Upper lobe of right lung (tissue), 1 donor: ENCODE data around the gene CR1. TPM values are rescaled to one million over a fixed set of nuclear protein-coding genes. Genes with fewer than 3 reads are reported as not detected.
A peak's percentile ranks its signal among the peaks of the same experiment; 100 is the strongest.
"Not testable (repeated sequence)": the region's sequence is repeated elsewhere in the genome, so short reads cannot be mapped to it uniquely, and the experiment has no call there.

Experiments used
- ATAC-seq: fragments of 200-7000 bp; cut with Tn5 transposase; one replicate; pipeline ENCODE4 v1.9.1; 2020; ENCODE audit warnings: mild to moderate bottlenecking, moderate library complexity
- DNase-seq: peaks from one replicate; pipeline ENCODE4 v3.0.0-alpha.2; 2020
- H3K27ac ChIP-seq: fragments of 200-600 bp; one replicate; pipeline ENCODE4 v1.8.0; 2022
- H3K27me3 ChIP-seq: fragments of 200-600 bp; one replicate; pipeline ENCODE4 v1.8.0; 2022; ENCODE audit warnings: mild to moderate bottlenecking
- H3K36me3 ChIP-seq: fragments of 200-600 bp; one replicate; pipeline ENCODE4 v1.8.0; 2022
- H3K4me1 ChIP-seq: fragments of 200-600 bp; one replicate; pipeline ENCODE4 v1.8.0; 2022
- H3K4me3 ChIP-seq: fragments of 200-600 bp; one replicate; pipeline ENCODE4 v1.8.0; 2022; ENCODE audit warnings: mild to moderate bottlenecking
- H3K9me3 ChIP-seq: fragments of 200-600 bp; one replicate; pipeline ENCODE4 v1.8.0; 2022
- intact Hi-C: fragments of 100-400 bp; cut with DNase I; formaldehyde crosslinking; loops from one replicate; pipeline ENCODE4 v1.11.0; 2022
- total RNA-seq: library from RNA; stranded (reverse); fragmentation: NEBNext Ultra II Directional; extraction: Animal tissue kit (Norgen Biotek cat#: 25700); gene quantifications from one replicate; pipeline ENCODE4 v1.2.1, GENCODE V29; 2021
- TF ChIP-seq, protein P1 (sequence below): fragments of 200-600 bp; IDR thresholded peaks from one replicate; pipeline ENCODE4 v1.8.0; 2022; ENCODE audit warnings: antibody characterized with exemption
- donor health status: DM: no; HTN: yes; CAD: no; lungs with severe emphysema.

Gene CR1
- total RNA-seq, 1 donor from 2014 or later, result 11.4 TPM

DNA sequence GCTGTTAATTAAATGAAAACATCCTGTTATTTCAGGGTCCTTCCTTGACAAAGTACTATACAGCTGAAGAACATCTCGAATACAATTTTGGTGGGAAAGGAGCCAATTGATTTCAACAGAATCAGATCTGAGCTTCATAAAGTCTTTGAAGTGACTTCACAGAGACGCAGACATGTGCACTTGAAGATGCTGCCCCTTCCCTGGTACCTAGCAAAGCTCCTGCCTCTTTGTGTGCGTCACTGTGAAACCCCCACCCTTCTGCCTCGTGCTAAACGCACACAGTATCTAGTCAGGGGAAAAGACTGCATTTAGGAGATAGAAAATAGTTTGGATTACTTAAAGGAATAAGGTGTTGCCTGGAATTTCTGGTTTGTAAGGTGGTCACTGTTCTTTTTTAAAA, 143.4 kb downstream of the CR1 start:
- H3K9me3 ChIP-seq, H3K4me1 ChIP-seq, H3K4me3 ChIP-seq, H3K27me3 ChIP-seq, ATAC-seq, DNase-seq, H3K36me3 ChIP-seq, intact Hi-C loops, H3K27ac ChIP-seq: not testable (repeated sequence)

DNA sequence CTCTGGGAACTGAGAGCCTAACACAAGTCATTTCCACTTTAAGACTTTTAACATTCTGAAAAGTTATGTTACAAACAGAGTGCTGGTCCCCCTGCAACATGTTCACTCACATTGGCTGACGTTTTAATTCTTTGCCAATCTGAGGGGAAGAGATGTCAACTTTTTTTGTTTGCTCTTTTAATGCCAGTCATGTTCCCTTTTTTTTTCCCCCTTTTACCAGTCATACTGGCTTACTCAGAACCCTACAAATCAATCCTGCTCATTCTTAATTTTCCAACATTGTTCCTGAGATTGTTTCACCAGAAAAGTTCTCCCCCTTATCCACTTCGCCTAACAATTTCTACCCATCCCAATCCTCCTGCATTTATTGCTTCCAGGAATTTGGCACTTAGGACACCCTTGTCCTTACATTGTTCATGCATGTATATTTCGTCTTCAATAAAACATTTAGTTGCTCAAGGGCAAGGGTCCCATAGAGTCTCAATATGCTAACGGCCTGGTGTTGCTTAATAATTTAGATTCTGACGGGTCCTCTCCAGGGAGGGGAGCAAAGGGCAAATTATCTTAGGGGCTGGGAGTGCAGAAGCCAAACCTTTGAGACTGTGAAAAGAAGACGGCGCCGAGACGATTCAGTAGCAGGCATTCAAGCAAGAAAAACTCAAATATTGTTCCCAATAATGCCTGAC, 148.4 kb downstream of the CR1 start:
- Histone ChIP-seq H3K27me3 (peaks cover 4% of the 10 kb centered on the region), H3K36me3 (no peaks in the 10 kb centered on the region), H3K4me3 (peak overlapping the region; percentile 64), H3K4me1 (peaks cover 6% of the 10 kb centered on the region), H3K27ac (no peak overlapping the region), H3K9me3 (no peaks in the 10 kb centered on the region)
- no peak for ATAC-seq
- no peak for DNase-seq
- TF ChIP-seq, protein P1, sequence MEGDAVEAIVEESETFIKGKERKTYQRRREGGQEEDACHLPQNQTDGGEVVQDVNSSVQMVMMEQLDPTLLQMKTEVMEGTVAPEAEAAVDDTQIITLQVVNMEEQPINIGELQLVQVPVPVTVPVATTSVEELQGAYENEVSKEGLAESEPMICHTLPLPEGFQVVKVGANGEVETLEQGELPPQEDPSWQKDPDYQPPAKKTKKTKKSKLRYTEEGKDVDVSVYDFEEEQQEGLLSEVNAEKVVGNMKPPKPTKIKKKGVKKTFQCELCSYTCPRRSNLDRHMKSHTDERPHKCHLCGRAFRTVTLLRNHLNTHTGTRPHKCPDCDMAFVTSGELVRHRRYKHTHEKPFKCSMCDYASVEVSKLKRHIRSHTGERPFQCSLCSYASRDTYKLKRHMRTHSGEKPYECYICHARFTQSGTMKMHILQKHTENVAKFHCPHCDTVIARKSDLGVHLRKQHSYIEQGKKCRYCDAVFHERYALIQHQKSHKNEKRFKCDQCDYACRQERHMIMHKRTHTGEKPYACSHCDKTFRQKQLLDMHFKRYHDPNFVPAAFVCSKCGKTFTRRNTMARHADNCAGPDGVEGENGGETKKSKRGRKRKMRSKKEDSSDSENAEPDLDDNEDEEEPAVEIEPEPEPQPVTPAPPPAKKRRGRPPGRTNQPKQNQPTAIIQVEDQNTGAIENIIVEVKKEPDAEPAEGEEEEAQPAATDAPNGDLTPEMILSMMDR, result no peak
- intact Hi-C loops, result no loop called here

DNA sequence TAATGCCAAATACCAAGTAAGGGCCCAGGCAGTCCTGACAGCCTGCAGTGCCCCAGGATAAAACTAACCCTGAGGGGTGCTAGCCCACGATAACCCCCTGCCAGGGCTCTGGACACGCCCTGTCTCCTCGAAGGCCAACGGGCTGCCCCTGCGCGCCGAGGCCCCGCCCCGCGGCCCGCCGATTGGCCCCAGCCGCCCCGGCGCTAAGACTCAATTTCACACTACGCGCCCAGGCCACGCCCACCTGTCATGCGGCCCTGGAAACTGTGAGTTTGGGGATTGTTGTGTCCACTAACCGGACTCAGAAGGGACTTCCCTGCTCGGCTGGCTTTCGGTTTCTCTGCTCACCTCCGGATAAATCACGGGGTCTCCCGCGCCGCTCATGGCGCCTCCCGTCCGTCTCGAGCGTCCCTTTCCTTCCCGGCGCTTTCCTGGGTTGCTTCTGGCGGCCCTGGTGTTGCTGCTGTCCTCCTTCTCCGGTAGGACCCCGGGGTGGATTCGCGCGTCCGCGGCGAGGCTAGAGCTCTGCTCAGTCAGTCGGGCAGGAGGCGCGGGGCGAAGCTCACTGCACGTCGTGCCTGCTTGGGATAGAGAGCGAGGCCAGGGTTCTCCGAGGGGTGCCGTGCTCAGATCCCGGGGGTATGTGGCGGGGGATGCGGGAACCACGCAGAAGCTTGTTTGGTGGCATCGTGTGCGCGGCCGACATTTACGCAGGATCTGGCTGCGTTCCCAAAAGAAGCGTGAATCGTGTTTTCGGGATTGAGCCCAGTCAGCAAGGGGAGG, 149.1 kb downstream of the CR1 start, which contains the start of gene CR1L:
TSS of gene CR1L (plus strand) at position 282 of the 783 bp plus-strand sequence. CDS start at position 383, 101 bp downstream.
- H3K27ac ChIP-seq, result no peak within 1 kb of the TSS
- DNase-seq, result peak; percentile 91

DNA sequence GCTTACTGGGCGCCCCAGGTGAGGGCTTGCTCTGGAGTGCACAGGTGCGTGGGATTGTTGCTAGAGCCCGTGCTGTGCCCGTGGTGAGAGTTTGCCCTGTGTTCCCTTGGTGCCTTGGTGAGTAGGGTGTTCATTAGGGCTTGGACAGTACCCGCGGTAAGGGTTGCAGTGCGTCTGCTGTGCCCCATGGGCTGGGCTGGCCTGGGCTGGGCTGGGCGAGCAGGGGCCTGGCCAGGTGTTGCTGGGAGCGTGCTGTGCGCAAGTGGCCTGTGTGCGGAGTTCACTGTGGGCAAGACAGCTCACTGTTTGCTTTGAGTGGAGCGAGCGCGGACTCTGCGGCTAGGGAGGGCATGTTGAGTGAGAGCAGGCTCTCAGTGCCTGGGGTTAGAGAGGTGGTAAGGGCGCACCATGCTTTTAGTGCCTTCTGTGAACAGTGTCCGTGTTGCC, 149.7 kb downstream of the CR1 start:
- TF ChIP-seq, protein P1, result no peak
- Histone ChIP-seq H3K9me3 (no peaks in the 10 kb centered on the region), H3K4me3 (no peak overlapping the region), H3K36me3 (no peaks in the 10 kb centered on the region), H3K27ac (no peak overlapping the region), H3K4me1 (peaks cover 6% of the 10 kb centered on the region), H3K27me3 (peaks cover 4% of the 10 kb centered on the region)
- intact Hi-C loops, result no loop called here
- DNase-seq (no peak), ATAC-seq (peak; percentile 16)

More for the DNA sequence above, 149.1 kb downstream of the CR1 start, which contains the start of gene CR1L:
- Histone ChIP-seq H3K9me3 (no peaks in the 10 kb centered on the region), H3K4me1 (peaks cover 6% of the 10 kb centered on the region), H3K4me3 (peak within 1 kb of the TSS; percentile 64), H3K27me3 (peaks cover 4% of the 10 kb centered on the region), H3K36me3 (no peaks in the 10 kb centered on the region)
- peak; percentile 99 for ATAC-seq
- TF ChIP-seq, protein P1, result no peak
- intact Hi-C loops, result no loop called here

DNA sequence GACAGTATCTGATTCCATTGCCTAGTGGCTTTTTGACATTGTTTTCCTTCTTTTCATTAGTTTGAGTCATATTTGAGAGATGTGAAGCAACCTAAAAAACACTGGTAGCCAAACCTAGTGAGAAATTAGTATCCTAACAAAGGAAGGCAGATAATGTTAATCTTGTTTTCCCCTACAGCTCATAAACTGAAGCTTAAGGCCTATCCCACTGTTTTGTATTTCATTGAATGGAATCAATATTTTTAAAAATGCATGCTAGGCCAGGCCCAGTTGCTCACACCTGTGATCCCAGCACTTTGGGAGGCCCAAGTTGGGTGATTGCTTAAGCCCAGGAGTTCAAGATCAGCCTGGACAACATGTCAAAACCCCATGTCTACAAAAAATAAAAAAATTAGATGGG, 150.2 kb downstream of the CR1 start:
- no peaks in the 10 kb centered on the region for H3K36me3 ChIP-seq
- no peaks in the 10 kb centered on the region for H3K9me3 ChIP-seq
- DNase-seq (no peak), ATAC-seq (no peak)
- peaks cover 6% of the 10 kb centered on the region for H3K4me1 ChIP-seq
- intact Hi-C loops, result no loop called here
- H3K27ac ChIP-seq, result no peak overlapping the region
- no peak overlapping the region for H3K4me3 ChIP-seq
- TF ChIP-seq, protein P1, result no peak
- peaks cover 4% of the 10 kb centered on the region for H3K27me3 ChIP-seq
